ENCODE data around the gene SPATA4.

DNA sequence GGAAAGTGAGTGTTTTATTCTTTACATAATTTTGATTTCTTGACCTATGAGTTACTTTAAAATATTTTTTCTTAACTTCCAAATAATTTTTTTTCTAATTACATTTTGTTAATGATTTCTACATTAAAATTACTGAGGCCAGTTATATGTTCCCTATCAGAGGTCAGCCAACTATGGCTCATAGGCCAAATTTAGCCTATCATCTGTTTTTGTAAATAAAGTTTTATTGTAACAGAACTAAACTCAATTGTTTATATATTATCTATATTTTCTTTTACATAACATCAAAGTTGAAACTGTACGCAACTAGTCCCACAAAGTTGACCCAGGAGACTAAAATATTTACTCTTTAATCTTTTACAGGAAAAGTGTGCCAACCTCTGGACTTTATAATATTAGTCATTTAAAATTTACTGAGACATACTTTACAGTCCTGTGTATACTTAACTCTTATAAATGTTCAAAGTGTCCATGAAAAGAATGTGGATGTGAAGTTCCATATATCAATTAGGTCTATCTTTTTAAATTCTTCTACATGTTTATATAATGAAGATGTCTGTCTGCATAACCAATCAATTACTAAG is 47.5 kb upstream of the SPATA4 start:
- TF ChIP-seq CEBPB (IDR thresholded peaks at IDR 0.05; ENCODE audit: borderline replicate concordance in 1 of 2, low read depth in 2 of 2, low read length in 2 of 2) (no peak), GABPA (IDR thresholded peaks at IDR 0.05; ENCODE audit: low read depth) (no peak), SIN3A (IDR thresholded peaks at IDR 0.05; ENCODE audit: low read depth, low read length) (no peak), RUNX3 (IDR thresholded peaks at IDR 0.05; ENCODE audit: low read length) (no peak), YY1 (IDR thresholded peaks at IDR 0.05; ENCODE audit: low read depth, low read length) (no peak), JUND (IDR thresholded peaks at IDR 0.05; ENCODE audit: low read depth, low read length) (no peak), RAD21 (IDR thresholded peaks at IDR 0.05; ENCODE audit: insufficient read depth, low read depth, low read length) (no peak), JUNB (IDR thresholded peaks at IDR 0.05) (no peak)
- TF ChIP-seq, protein P1, sequence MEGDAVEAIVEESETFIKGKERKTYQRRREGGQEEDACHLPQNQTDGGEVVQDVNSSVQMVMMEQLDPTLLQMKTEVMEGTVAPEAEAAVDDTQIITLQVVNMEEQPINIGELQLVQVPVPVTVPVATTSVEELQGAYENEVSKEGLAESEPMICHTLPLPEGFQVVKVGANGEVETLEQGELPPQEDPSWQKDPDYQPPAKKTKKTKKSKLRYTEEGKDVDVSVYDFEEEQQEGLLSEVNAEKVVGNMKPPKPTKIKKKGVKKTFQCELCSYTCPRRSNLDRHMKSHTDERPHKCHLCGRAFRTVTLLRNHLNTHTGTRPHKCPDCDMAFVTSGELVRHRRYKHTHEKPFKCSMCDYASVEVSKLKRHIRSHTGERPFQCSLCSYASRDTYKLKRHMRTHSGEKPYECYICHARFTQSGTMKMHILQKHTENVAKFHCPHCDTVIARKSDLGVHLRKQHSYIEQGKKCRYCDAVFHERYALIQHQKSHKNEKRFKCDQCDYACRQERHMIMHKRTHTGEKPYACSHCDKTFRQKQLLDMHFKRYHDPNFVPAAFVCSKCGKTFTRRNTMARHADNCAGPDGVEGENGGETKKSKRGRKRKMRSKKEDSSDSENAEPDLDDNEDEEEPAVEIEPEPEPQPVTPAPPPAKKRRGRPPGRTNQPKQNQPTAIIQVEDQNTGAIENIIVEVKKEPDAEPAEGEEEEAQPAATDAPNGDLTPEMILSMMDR (IDR thresholded peaks at IDR 0.05 in 2 of 3, conservative IDR thresholded peaks at IDR 0.05 in 1 of 3; ENCODE audit: control insufficient read depth in 2 of 3, extremely low read depth in 1 of 3, insufficient read depth in 1 of 3, low read depth in 3 of 3, low read length in 3 of 3), result no peak
- TF ChIP-seq, protein P2, sequence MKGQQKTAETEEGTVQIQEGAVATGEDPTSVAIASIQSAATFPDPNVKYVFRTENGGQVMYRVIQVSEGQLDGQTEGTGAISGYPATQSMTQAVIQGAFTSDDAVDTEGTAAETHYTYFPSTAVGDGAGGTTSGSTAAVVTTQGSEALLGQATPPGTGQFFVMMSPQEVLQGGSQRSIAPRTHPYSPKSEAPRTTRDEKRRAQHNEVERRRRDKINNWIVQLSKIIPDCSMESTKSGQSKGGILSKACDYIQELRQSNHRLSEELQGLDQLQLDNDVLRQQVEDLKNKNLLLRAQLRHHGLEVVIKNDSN (IDR thresholded peaks at IDR 0.05; ENCODE audit: borderline replicate concordance, extremely low read length, insufficient read depth, low read depth, low read length), result no peak
- TF ChIP-seq, protein P3, sequence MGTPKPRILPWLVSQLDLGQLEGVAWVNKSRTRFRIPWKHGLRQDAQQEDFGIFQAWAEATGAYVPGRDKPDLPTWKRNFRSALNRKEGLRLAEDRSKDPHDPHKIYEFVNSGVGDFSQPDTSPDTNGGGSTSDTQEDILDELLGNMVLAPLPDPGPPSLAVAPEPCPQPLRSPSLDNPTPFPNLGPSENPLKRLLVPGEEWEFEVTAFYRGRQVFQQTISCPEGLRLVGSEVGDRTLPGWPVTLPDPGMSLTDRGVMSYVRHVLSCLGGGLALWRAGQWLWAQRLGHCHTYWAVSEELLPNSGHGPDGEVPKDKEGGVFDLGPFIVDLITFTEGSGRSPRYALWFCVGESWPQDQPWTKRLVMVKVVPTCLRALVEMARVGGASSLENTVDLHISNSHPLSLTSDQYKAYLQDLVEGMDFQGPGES (IDR thresholded peaks at IDR 0.05), result no peak
- TF ChIP-seq, protein P4, sequence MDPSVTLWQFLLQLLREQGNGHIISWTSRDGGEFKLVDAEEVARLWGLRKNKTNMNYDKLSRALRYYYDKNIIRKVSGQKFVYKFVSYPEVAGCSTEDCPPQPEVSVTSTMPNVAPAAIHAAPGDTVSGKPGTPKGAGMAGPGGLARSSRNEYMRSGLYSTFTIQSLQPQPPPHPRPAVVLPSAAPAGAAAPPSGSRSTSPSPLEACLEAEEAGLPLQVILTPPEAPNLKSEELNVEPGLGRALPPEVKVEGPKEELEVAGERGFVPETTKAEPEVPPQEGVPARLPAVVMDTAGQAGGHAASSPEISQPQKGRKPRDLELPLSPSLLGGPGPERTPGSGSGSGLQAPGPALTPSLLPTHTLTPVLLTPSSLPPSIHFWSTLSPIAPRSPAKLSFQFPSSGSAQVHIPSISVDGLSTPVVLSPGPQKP (IDR thresholded peaks at IDR 0.05; ENCODE audit: low read depth, low read length), result no peak
